ENCODE data around the gene ARMC12. TPM values are rescaled to one million over a fixed set of nuclear protein-coding genes. Genes with fewer than 3 reads are reported as not detected.

The ARMC12 gene
- polyA plus RNA-seq, 3 donors = 0.94 to 1.8 (median 0.99) TPM

- no peak for DNase-seq
Measured at GRCh38 chr6:35771343-35771627, 34.5 kb downstream of the ARMC12 start.

- no peak for DNase-seq
Measured at GRCh38 chr6:35774116-35774794, 37.4 kb downstream of the ARMC12 start.

- no peak for DNase-seq
Measured at GRCh38 chr6:35775031-35775430, 38.2 kb downstream of the ARMC12 start.

- DNase-seq = no peak
Measured at GRCh38 chr6:35776364-35777215, 39.8 kb downstream of the ARMC12 start, which contains the start of gene CLPSL2. Gene CLPSL2, plus strand, starts transcription at chr6:35776598. Its CDS starts 21 bp downstream, at chr6:35776619.

GRCh38 chr6:35777356-35778102, 40.7 kb downstream of the ARMC12 start:
- no peak for DNase-seq

- no peak for DNase-seq
Measured at GRCh38 chr6:35778437-35778836, 41.6 kb downstream of the ARMC12 start.

- no peak for DNase-seq
Measured at GRCh38 chr6:35780719-35781118, 43.9 kb downstream of the ARMC12 start, which contains the start of gene CLPSL1. Gene CLPSL1, plus strand, starts transcription at chr6:35781019. Its CDS starts 92 bp downstream, at chr6:35781111.

GRCh38 chr6:35781290-35781689, 44.5 kb downstream of the ARMC12 start:
- DNase-seq = no peak

- no peak for DNase-seq
Measured at GRCh38 chr6:35782424-35782823, 45.6 kb downstream of the ARMC12 start.

- DNase-seq = no peak
Measured at GRCh38 chr6:35784200-35784599, 47.4 kb downstream of the ARMC12 start.

- no peak for DNase-seq
Measured at GRCh38 chr6:35786272-35786671, 49.4 kb downstream of the ARMC12 start.

GRCh38 chr6:35786810-35787209, 50.0 kb downstream of the ARMC12 start:
- no peak for DNase-seq

GRCh38 chr6:35787266-35788218, 50.7 kb downstream of the ARMC12 start:
- DNase-seq = no peak

GRCh38 chr6:35788423-35788982, 51.7 kb downstream of the ARMC12 start:
- DNase-seq = no peak

GRCh38 chr6:35790683-35791082, 53.9 kb downstream of the ARMC12 start:
- no peak for DNase-seq

- no peak for DNase-seq
Measured at GRCh38 chr6:35794536-35795452, 58.0 kb downstream of the ARMC12 start.

GRCh38 chr6:35795453-35796071, 58.7 kb downstream of the ARMC12 start:
- DNase-seq = no peak

GRCh38 chr6:35796236-35796635, 59.4 kb downstream of the ARMC12 start:
- DNase-seq = no peak

- no peak for DNase-seq
Measured at GRCh38 chr6:35797837-35798526, 61.1 kb downstream of the ARMC12 start.
